Spleen (tissue), 7 donors: Measurements from ENCODE around the gene C19orf85.

Experiments used
- POLR2AphosphoS5 ChIP-seq, 3 donors: sonication (generic); formaldehyde crosslinking; IDR thresholded peaks; one replicate each; pipeline ENCODE4 v1.5.1; 2017; ENCODE audit warnings: antibody characterized with exemption in 3 of 3
- TF ChIP-seq, protein P1 (sequence below), 11 experiments: fragments of 200-600 bp in 7 of 11; fragments of 450-650 bp in 4 of 11; sonication (generic) in 4 of 11; IDR thresholded peaks in 8 of 11; conservative IDR thresholded peaks in 3 of 11; 1 replicate in 7 of 11; 2 replicates in 4 of 11; pipeline versions ENCODE4 v1.4.0 to v1.8.0; 2016 to 2021; ENCODE audit warnings: antibody characterized with exemption in 11 of 11, inconsistent platforms in 4 of 11, mild to moderate bottlenecking in 1 of 11
- donor health status: DM: no; HTN: no; CAD: no; lungs with moderate emphysema.
- donor health status: DM: no; HTN: no; CAD: no.
- donor health status: DM: no; HTN: no; CAD: no.

DNA sequence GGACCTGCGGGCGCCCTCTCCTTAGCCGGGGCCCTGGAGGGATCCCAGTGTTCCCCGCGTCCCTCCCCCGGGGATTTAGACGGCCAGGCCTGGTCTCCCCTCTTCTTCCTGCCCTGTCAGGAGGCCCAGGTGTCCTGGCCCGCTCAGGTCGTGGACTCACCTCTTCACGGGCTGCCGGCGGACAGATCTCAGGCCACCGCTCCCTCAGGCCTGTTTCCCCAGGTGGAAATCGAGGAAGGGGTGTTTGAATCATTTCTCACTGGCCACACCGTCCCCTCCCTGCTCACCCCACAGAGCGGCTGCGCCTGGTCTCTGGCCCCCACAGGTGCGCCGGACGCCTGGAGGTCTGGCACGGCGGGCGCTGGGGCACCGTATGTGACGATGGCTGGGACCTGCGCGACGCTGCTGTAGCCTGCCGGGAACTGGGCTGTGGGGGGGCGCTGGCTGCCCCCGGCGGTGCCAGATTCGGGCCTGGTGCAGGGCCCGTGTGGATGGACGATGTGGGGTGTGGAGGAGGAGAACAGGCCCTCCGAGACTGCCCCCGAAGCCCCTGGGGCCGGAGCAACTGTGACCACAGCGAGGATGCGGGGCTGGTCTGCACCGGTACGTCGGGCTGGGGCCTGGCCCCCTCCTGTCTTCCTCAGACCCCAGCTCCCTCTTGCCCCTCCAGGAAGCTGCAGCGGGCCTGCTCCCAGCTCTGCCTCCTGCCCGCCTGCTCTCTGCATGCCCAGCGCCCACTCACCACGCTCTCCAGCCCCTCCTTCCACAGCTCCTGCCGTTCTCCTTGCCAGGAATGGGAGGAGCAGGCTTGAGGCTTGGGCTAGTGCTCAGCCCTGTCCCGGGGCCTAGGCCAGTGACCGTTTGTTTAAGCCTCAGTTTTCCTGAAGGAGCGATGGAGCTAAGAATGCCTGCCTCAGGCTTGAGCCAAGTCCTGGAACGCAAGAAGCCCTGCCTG is 26.2 kb upstream of the C19orf85 start:
- peak in 2 of 3 donors; percentile 34 for TF ChIP-seq POLR2AphosphoS5 (IDR thresholded peaks at IDR 0.05)
- TF ChIP-seq, protein P1, sequence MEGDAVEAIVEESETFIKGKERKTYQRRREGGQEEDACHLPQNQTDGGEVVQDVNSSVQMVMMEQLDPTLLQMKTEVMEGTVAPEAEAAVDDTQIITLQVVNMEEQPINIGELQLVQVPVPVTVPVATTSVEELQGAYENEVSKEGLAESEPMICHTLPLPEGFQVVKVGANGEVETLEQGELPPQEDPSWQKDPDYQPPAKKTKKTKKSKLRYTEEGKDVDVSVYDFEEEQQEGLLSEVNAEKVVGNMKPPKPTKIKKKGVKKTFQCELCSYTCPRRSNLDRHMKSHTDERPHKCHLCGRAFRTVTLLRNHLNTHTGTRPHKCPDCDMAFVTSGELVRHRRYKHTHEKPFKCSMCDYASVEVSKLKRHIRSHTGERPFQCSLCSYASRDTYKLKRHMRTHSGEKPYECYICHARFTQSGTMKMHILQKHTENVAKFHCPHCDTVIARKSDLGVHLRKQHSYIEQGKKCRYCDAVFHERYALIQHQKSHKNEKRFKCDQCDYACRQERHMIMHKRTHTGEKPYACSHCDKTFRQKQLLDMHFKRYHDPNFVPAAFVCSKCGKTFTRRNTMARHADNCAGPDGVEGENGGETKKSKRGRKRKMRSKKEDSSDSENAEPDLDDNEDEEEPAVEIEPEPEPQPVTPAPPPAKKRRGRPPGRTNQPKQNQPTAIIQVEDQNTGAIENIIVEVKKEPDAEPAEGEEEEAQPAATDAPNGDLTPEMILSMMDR (IDR thresholded peaks at IDR 0.05 in 8 of 11, conservative IDR thresholded peaks at IDR 0.05 in 3 of 11) = no peak
